NCI-H1105 (cell line): ENCODE results near the gene AOC2.
A peak's percentile ranks its signal among the peaks of the same experiment; 100 is the strongest.

Source experiments
- DNase-seq: peaks from one replicate; lab custom pipeline; 2025; lab: John Stamatoyannopoulos, UW

The AOC2 gene, protein sequence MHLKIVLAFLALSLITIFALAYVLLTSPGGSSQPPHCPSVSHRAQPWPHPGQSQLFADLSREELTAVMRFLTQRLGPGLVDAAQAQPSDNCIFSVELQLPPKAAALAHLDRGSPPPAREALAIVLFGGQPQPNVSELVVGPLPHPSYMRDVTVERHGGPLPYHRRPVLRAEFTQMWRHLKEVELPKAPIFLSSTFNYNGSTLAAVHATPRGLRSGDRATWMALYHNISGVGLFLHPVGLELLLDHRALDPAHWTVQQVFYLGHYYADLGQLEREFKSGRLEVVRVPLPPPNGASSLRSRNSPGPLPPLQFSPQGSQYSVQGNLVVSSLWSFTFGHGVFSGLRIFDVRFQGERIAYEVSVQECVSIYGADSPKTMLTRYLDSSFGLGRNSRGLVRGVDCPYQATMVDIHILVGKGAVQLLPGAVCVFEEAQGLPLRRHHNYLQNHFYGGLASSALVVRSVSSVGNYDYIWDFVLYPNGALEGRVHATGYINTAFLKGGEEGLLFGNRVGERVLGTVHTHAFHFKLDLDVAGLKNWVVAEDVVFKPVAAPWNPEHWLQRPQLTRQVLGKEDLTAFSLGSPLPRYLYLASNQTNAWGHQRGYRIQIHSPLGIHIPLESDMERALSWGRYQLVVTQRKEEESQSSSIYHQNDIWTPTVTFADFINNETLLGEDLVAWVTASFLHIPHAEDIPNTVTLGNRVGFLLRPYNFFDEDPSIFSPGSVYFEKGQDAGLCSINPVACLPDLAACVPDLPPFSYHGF

GRCh38 chr17:42844271-42844670 lies at the start of gene AOC2:
Gene AOC2, plus strand, starts transcription at chr17:42844580. Its CDS starts 47 bp downstream, at chr17:42844627.
- DNase-seq: no peak

GRCh38 chr17:42795061-42795460 lies 49.3 kb upstream of the AOC2 start:
- DNase-seq: no peak

DNA sequence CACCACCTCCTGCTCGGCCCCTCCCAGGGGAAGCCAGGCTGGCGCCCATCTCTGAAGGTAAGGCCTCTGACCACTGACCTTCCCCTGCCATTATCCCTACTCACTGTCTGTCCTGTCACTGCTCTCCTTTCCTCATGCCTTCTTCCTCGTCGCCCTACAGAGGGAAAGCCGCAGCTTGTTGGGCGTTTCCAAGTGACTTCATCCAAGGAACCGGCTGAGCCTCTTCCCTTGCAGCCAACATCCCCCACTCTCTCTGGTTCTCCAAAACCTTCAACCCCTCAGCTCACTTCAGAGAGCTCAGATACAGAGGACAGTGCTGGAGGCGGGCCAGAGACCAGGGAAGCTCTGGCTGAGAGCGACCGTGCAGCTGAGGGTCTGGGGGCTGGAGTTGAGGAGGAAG lies 48.9 kb upstream of the AOC2 start:
- DNase-seq: no peak

DNA sequence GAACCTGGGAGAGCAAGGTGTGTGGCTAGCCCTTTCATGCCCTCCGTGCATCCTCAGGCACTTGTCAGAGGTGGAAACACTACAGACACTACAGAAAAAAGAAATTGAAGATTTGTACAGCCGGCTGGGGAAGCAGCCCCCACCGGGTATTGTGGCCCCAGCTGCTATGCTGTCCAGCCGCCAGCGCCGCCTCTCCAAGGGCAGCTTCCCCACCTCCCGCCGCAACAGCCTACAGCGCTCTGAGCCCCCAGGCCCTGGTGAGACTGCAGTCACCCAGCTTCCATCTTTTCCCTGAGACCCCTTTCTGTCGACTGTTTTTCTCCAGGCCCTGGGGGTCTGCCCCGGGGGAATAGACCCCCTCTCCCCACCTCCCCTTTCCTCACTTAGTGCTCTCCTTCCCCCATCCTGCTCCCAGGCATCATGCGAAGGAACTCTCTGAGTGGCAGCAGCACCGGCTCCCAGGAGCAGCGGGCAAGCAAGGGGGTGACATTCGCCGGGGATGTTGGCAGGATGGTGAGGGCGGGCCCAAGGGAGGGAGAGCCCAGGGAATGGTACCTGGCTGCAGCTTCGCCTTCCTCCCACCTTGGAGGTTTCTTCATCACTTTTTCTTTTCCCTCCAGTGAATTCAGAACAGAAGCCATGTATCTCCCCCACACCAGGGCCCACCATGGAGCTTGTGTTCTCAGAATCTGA lies 48.2 kb upstream of the AOC2 start:
- no peak for DNase-seq

DNA sequence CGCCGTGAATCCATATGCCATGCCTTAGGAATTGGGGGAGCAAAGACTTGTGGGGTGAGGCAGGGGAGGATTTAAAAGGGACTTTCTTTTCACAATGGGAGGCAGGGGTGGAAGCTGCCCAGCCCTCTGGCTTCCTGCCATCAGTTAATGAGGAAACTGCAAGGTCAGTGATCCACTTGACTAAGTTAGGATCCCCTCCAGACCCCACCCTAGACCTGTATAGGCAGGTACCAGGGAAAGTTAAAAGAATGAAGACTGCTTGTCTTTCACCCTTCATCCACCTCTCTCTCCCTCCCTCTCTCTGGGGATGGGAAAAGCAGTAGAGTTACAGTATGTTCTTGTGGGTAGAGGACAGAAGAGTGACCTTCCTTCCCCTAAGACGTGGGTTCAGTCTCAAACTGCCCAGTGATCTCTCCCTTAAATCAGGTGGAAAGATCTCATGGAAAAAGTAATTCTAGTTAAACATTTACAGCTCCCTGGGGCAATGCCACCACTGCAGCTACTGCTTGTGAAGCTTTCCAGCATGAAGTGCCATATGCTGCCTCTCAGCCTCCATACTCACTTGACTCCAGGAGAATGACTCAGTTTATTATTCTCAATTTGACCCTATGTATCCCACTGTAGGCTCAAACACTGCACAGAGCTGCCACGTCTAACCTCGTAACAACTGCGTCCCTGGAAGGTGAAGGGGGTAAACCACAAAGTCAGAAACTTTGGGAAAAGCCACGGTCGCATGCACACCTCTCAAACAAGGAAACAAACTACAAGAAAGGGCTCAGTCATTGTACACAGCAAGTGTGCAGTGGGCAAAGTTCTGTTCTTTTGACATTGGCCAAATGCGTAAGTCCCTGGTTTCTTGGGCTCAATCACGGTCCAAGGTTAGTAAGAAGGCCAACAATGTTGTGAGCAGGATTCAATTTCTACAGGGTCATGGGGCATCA lies 47.0 kb upstream of the AOC2 start:
- DNase-seq: no peak

DNA sequence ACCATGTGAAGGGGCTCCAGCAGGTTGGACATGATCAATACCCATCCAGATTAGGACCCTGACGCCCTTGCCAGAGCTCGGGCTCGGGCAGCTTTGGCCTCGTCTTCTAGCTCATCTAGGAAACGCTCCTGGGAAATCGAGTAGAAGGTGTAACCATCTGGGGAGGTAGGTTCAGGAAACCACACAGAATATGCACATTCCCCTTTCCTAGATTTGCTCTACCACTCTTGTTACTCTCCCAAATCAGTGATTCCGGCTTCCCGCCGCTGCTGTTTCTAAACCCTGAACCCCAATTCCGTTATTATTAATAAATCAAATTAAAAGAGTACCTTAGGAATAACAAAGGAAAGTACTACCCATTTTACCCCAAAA lies 46.4 kb upstream of the AOC2 start:
- no peak for DNase-seq

GRCh38 chr17:42798383-42799380 lies 45.7 kb upstream of the AOC2 start, which contains the start of the genes CNTD1 and COA3:
Gene CNTD1, plus strand, starts transcription at chr17:42798861. Its CDS starts 207 bp downstream, at chr17:42799068.
Gene COA3, minus strand, starts transcription at chr17:42798704. Its CDS starts 23 bp downstream, at chr17:42798681.
- DNase-seq: peak; percentile 69

GRCh38 chr17:42803074-42803883 lies 41.1 kb upstream of the AOC2 start:
- DNase-seq: no peak

DNA sequence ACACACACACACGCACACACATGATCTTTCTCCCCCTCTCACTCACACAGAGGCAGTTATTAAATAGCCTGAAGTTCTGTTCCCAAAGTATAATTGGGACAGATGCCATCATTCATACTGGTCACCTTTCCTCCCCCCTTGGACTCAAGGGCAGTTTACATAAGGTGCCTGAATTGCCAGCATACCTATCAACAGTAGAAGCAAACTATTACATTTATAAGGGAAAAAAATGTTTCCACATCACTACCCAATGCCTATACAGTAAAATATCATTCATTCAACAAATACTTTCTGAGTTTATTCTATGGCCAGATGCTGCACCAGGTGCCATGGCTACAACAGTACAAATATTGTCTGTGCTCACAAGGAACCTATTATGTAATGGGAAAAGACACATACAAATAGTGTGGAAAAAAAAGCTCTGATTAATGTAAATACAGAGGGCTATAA lies 39.4 kb upstream of the AOC2 start:
- no peak for DNase-seq

DNA sequence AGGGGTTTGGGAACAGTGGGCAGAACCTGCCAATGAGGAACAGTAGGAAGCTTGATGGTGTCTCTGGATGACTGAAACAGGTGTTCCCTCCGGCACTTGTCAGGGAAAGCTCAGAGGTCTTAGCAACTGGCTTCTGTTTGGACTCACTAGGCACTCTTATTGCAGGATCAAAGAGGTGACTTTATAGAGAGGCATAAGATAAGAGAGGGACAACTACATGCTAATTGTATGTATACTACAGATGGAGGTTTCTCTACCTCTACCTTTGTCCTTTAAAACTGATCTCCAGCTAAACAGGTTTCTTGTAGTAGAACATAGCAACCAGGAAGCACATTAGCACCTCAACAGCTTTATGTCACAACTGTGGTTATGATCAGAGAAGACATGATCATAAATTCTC lies 38.1 kb upstream of the AOC2 start:
- no peak for DNase-seq

- DNase-seq: no peak
These were observed 35.1 kb upstream of the AOC2 start for GRCh38 chr17:42809250-42809649.

GRCh38 chr17:42814633-42815399 lies 29.6 kb upstream of the AOC2 start:
- DNase-seq: no peak

- no peak for DNase-seq
These were observed 26.5 kb upstream of the AOC2 start for GRCh38 chr17:42817866-42818265.

DNA sequence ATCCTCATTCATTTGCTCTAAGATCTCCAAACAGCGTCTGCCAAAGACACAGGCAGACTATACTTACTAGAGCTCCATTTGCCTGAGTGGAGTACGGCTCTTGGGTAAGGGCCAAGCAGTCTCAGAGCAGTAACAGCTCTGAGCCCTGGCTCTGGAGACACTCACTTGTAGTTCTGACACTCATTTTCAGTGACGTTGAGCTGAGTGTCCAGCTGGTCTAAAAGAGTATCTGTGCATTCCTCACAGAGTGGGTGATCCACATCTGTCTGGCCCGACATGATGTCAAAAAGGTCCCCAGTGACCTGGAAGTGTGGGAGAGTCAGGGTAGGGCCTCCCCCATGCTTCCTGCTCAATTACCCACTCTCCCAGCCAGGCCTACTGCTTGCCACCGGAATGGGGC lies 26.0 kb upstream of the AOC2 start:
- no peak for DNase-seq

DNA sequence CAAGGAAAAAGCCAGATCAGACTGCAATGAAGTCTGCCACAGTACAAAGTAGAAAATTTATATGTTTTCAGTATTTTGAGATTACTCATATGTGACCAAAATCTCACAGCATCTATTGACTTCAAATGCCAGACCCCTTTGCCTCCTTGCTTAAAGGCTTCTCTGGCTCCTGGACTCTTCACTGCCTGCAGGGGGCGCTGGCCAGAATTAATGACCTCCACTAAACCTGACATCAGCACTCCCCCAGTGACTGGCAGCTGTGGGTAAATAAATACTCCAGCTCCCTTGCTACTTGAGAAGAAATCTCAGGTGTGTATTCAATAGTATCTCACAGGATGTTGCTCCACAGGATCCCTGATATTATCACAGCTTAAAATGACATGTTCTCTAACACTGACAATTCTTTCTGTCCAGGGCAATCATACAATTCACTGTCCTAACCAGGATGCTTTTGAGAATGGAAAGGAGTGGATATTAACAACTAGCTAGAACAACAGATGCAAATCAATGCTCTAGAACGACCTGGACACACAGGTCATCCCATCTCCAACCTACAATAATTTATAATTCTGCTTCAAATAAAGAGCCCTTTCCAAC lies 24.3 kb upstream of the AOC2 start:
- peak; percentile 43 for DNase-seq

- no peak for DNase-seq
These were observed 23.2 kb upstream of the AOC2 start for GRCh38 chr17:42821176-42821575.

DNA sequence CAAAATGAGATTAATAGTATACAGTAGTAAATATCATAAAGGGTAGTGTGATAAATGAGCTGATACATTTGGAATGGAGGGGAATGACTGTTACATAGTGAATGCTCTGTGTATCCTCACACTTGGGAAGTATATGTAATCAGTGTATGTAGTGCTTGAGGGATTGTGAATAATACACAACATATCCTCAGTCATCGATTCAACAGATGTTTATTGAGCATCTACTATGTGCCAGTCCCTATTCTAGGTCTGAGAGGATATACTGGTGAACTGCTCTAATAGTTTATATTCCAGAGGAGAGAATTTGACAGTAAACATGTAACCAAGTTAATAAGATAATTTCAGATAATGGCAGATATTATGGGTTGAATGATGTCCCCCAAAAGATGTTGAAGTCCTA lies 16.9 kb upstream of the AOC2 start:
- no peak for DNase-seq

DNA sequence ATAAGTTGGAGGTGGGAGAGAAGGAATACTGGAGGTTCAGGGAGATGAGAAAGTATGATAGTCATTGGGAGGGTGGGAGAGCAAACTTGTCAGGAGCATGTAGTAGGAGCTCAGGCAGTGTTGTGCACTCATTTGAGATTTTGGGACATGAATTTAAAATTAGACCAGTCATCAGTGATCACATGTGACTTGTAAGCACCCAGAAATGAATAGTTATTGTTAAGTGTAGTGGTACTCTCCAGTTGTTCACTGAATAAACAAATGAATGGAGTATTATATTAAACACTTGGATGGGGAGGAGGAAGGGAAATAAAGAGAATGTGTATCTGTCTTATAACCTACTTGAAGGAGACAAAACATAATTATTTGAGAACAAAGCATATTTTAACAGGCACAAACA lies 13.4 kb upstream of the AOC2 start:
- no peak for DNase-seq
